Panc1 (cell line): ENCODE measurements around the gene RGS12.

Source experiments
- CTCF ChIP-seq: fragments of 450-650 bp; IDR thresholded peaks from 2 replicates; pipeline ENCODE4 v1.5.1; 2017; ENCODE audit warnings: mild to moderate bottlenecking
- POLR2AphosphoS5 ChIP-seq: IDR thresholded peaks from 2 replicates; pipeline ENCODE4 v1.6.1; 2012; ENCODE audit warnings: mild to moderate bottlenecking, low read depth, low read length, moderate library complexity
- REST ChIP-seq, 2 experiments: IDR thresholded peaks; 2 replicates each; pipeline ENCODE4 v1.6.1; 2011 to 2012; ENCODE audit warnings: low read depth in 2 of 2, control low read depth in 1 of 2, low read length in 1 of 2, mild to moderate bottlenecking in 1 of 2, moderate library complexity in 1 of 2; ENCODE audit not compliant: insufficient read depth in 1 of 2
- SIN3A ChIP-seq: IDR thresholded peaks from 2 replicates; pipeline ENCODE4 v1.6.1; 2012; ENCODE audit warnings: low read depth, mild to moderate bottlenecking, low read length, moderate library complexity, borderline replicate concordance; ENCODE audit not compliant: insufficient read depth
- TCF7L2 ChIP-seq: IDR thresholded peaks from 2 replicates; pipeline ENCODE4 v1.6.1; 2011; ENCODE audit warnings: mild to moderate bottlenecking, low read depth, low read length, inconsistent platforms

- TF ChIP-seq CTCF, result no peak
- TF ChIP-seq POLR2AphosphoS5, result no peak
- peak; percentile 78; the same call in 1 of the 2 replicates for TF ChIP-seq SIN3A
- TF ChIP-seq TCF7L2, result no peak
- TF ChIP-seq REST (IDR thresholded peaks at IDR 0.05; ENCODE audit: insufficient read depth in 1 of 2, low read depth in 2 of 2, low read length in 1 of 2), result no peak
These were observed at the start of gene RGS12 for GRCh38 chr4:3292571-3293400.
